NCI-H1092 treated with DMSO at 0.1 percent for 48 hours (cell line): ENCODE results near the gene SULT1B1.
"Not testable (repeated sequence)": the region's sequence is repeated elsewhere in the genome, so short reads cannot be mapped to it uniquely, and the experiment has no call there.

Experiments used
- DNase-seq: peaks from one replicate; lab custom pipeline; 2025; lab: John Stamatoyannopoulos, UW

SULT1B1 gene

DNA sequence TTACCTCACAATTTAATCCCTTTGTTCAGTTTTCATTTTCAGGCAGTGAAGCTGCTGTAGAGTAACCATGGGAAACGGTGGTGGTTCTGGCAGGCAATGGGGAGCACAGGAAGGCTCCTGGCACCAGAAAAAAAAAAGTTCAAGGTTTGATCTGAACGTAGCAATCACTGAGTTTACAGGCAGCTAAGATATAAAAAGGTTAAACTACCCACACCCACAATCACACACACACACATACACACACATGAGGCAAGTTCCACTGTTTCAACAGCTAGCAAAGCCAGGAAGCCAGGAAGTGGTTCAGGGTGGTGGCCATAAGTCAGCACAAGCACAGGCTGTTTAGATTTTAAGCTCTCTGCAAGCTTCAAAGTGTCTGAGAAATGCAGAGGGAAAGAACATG is at the start of gene SULT1B1:
TSS of gene SULT1B1 (minus strand) at position 166 of the 400 bp plus-strand sequence. CDS start 5,403 bp downstream, outside the sequence.
- DNase-seq = no peak

DNA sequence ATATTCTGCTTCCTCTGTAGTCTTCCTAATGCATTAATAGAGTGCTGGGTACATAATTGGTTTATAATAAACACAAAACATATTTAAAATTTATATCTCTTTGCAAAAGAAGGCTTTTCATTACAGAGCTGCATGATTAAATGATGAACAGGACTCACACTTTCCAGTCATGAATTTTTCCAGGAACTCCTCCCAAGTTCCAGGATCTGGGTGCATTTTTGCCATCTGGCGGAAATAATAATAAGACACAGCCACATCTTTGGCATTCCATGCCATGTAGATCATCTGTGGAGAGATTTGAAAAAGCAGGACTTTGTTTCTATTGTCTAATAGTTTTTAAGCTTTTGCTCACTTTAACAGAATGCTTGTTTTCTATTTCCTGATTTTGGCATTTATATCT is 40.2 kb upstream of the SULT1B1 start:
- DNase-seq = no peak

DNA sequence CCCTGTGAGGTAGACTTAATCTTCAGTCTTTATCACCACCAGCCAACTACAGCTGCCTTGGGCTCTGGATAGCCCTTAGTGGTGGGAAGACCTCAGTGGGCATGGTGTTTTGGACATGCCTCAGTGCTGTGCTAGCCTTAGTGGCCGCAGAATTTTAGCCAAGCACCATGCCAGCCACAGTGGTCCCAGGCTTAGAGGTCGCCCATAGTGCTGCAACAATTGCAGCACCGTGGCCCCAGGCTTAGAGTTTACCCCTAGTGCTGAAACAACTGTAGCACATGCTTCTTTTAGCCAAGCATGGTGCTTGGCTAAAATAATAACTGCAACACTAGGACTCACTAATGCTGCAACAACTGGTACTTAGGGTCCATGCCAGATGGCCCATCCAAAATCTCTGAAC is 38.9 kb upstream of the SULT1B1 start:
- no peak for DNase-seq

DNA sequence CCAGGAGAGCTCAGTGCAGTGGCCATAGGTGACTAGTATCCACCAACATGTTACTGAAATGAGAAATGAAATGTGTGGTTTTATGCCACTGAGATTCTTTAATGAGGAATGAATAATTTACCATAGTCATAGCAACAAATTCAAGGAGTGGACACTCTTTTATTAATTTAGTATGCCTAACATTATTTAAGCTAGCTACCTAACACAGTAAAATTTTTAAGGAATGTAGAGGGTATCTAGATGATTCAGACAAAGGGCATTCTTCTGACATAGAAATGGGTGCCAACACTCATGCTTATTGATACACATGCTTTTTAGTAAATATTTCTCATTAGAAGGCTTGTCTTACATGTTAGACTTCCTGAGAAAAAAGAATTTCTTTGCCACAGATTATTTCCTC is 33.3 kb upstream of the SULT1B1 start:
- no peak for DNase-seq

DNA sequence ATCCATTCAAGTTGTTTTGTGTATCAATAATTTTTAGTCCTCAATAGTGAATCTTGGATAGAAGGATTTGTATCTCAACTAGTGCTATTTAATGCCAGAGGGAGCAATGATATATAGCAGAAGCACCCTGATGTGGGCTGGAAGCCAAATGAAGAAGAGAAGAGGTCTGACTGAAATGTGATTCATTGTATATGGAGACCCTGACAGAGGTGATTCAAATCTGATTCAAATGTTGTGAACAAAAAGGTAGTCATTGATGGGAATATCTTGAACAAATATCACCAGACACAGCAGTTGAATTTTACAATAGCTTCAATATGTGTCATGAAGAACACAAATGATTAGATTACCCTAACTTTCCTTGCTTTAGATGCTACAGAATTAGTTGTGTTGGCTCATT is 27.5 kb upstream of the SULT1B1 start:
- no peak for DNase-seq

DNA sequence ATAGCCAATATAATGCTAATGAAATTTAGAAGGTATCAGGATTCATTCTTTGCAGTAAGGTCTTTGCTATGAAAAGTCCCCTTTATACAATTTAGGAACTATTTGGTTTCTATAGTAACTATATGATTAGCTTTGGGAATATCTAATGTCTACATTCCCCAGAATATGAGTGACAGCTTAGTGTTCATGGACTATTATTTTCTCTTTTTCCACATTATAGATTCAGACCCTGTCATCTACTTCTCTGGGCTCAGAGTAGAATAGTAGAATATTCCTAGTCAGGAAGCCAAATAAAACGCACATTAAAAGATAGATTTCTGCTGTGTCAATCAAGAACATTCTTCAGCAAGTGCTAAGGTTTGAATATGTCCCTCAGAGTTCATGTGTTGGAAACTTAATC is 26.1 kb upstream of the SULT1B1 start:
- no peak for DNase-seq

DNA sequence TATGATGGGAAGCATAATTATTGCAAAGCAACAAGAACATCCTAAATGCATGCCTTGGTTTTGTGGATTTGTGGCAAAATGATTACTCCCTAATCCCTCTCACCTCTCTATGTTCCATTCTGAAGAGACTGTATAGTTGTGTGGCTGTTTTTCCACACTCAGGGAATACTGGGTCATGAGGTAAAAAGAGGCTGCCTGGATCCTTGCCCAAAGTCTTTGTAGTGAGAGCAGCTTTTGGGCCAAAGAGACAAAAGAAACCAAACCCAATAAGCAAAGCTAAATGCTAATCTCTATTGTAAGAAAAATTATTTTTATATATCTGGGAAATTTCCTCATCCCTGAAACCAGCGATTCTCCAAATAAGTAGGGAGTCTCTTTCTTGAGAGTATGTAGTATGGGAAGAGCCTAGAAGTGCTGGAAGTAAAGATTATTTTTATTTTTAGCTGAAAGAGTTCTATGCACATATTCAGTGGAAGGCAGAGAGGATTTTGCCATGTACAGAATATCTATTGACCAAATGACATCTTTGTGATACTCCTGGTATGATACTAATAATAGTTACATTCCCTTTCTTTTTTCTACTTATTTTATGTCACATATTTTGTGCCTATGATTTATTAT is 24.9 kb upstream of the SULT1B1 start:
- no peak for DNase-seq

DNA sequence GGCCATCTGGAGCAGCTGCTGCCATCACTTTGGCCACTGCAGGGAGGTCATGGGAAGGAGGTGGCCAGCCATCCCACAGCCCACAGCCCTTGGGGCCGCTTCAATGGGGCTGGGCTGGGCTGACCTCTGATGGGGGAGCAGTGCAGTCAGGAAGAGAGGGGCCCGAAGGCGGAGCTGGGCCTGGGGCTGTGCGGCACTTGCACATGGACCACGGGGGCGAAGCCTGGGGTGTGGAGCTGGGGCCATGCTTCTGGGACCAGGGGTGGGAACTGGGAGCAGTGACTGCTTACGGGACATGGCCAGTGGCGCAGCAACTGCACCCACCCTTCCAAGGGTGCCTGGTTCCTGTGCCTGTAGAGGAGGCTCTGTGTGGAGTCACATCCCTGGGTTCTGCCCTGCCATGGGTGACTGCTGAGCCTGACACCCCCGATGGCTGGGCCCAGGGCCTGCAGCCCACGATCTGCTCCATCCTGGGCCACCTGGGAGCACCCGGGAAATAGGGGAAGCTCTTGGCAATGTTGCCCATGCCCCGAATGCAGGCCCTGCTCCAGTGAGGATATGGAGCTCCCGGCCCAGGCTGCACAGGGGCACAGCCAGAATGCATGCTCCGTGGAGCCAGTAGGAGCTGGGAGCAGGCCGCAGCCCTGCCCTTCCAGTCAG is 22.4 kb upstream of the SULT1B1 start:
- no peak for DNase-seq

DNA sequence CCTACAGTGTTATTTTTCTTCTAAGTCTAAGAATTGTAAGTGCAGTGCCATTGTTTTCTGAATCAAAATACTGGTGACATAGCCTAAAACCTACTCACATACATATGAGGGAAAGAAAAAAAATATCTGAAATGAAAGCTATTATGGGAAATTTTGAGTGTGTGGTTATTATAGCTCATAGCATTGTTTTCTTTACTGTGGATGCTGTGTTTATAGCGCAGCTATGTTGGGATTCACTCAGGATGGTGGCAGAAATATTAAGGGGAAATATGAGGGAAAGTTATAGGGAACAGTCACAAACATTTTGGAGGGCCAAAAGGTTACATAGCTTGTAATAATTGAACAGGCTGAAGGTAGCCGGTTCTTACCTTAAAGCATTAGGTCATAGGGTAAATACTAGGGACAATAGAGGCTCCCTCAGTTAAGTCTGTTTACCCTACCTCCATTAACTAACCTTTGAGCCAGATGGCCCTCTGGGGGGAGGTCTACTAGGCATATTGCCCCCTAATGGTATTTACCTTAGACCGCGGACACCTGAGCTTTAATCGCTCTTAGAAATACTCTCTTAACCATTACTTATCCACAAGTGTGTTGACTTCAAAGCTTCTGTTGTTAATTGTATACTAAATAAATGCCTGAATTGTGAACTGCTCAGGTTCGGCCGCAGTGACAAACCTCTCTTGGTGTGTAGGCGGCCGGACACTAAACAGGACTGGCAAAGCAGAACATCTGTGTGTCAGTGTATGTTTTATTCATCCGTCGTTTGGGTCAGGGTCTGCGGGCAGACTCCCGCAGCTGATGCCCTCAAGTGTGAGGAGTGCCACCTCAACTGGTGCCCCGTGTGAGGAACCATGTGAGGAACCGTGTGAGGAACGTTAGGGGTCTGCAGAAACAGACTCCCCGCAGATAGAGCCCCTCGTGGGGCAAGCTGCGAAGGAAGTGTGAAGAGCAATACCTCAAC is 21.3 kb upstream of the SULT1B1 start:
- peak; percentile 20 for DNase-seq

DNA sequence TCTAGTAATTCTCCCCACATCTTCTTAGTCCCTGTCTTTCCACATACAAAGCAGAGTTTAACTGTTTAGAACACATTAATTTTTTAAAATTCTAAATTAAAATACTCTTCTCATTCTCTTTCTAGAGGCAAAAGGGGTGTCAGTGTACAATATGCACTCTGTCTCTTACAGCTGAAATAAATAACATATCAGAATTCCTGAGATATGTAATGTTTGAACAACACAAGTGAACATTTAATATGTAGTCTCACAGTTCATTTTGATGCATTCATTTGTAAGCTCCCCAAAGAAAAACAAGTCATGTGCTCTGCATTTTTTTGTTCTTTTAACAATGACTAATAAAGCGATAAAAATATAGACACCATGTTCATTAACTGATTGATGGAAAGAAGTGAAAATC is 19.7 kb upstream of the SULT1B1 start:
- no peak for DNase-seq

DNA sequence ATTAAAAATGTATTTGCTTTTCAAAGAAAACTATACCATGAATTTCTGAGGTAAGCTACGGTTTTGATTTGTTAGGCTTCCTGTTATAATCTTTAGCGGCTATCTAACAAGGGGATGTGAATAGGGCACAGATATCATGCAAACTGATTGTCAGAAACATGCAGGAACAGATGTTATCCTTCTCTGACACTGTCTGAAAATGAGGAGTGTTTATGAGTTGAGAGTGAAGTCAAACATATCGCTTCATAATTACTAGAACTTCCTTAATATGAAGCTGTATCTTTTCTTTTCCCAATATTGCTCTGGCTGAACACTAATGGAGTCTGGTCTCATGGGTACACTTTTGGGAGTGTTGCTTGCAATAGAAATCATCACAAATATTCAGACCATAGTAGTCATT is 16.3 kb upstream of the SULT1B1 start:
- DNase-seq = no peak

DNA sequence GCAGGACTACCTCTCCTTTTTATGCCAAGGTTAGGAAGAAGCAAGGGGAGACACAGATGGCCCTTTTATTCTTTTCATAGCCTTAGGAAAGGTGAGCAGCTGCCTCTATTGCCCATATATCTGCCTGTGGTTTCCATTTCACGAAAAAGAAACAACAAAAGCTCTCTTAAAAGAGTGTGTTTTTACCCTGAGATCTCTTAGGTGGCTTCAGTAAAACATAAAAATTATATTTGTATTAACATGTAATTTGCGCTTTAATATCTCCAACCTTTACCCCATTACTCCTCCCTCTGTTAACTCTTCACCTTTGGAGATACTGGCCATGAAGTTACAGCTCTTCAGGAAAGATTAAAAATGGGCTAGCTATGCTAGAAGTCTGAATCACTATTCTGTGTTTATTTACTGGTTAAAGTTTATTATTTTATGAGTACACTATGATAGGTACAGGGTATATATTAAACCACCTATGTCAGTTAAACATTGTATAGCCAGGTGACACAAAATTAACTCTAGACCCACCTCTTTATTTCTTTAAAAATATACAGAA is 15.0 kb upstream of the SULT1B1 start:
- DNase-seq = no peak

DNA sequence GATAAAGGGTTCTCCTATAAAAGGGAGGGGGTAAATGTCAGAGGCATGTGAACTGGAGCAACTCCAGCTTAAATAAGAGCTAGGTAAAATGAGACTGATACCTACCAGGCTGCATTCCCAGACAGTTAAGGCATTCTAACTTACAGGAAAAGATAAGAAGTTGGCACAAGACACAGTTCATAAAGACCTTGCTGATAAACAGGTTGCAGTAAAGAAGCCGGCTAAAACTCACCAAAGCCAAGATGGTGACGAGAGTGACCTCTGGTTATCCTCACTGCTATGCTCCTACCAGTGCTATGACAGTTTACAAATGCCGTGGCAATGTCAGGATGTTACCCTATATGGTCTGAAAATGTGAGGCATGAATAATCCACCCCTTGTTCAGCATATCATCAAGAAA is 13.1 kb upstream of the SULT1B1 start:
- DNase-seq = no peak

DNA sequence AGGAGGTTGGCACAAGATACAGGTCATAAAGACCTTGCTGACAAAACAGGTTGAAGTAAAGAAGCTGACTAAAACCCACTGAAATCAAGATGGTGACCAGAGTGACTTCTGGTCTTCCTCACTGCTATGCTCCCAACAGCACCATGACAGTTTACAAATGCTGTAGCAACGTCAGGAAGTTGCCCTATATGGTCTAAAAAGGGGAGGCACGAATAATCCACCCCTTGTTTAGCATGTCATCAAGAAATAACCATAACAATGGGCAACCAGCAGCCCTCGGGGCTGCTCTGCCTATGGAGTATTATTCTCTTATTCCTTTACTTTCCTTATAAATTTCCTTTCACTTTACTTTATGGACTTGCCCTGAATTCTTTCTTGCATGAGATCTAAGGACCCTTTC is 8.1 kb upstream of the SULT1B1 start:
- DNase-seq = not testable (repeated sequence)

DNA sequence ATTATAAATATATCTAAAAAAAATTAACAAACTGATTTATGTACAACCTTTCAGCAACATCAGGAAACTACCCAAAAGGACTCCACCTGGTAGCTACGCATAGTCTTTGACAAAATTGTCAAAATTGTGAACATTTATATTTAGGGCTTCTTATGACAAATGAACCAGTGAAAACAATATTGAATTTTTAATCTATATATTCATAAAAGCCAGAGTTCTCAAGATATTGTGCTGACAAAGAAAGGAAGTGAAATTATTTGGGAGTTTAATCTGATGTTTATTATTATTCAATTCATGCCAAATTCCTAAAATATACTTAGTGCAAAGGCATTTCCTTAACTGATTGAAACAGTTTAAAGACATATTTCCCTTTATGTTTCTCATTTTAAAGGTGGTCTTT is 5.3 kb upstream of the SULT1B1 start:
- DNase-seq = no peak

DNA sequence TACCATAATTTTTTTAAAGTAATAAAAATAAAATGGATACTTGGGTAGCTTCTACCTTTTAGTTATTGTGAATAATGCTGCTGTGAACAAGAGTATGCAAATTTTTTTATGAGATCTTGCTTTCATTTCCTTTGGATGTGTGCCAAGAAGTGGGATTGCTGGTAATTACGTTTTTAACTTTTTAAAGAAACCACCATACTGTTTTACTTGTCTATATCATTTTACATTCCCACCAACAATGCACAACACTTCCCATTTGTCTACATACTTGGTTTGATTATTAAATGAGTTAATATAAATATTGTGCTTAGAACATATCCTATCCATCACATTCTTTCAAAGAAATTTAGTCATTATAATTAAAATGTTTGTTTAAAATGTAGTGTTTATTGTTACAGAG is 3.9 kb upstream of the SULT1B1 start:
- no peak for DNase-seq

DNA sequence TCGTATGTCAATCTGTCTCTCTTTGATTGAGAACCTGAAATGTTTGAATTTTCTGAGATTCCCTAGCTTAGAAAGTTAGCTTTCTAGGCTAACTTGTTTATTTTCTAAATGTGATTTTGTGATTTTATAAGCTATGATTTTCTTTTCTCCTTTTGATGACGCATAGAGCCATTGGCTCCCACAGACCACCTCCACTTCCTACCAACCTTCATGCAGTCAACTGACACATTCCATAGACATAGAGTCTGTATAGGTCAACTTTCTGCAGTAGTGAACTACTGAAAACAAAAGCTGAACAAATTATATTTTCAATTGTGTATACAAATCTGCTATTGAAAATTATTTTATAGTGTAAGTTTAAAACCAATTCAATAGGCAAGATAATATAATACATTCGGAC is 2.8 kb upstream of the SULT1B1 start:
- no peak for DNase-seq

DNA sequence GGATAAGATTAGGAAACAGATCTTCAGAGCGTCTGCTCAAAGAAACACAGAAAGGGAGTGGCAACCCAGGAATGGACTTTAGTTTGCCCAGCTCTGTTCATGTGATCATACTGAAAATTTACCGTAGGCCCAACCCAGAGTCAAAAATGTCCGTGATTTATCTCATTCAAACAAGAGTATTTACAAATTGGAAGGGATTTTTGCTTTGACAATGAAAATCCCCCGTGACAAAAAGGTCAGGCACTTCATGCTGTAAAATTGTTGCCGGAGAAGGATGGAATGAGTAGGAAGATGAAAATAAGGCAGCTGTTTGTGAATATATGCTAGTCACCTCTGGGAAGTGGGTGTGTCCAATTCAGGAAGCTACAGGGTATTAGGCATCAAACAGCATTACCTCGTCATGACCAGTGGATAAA is 1.2 kb downstream of the SULT1B1 start:
- DNase-seq = no peak

DNA sequence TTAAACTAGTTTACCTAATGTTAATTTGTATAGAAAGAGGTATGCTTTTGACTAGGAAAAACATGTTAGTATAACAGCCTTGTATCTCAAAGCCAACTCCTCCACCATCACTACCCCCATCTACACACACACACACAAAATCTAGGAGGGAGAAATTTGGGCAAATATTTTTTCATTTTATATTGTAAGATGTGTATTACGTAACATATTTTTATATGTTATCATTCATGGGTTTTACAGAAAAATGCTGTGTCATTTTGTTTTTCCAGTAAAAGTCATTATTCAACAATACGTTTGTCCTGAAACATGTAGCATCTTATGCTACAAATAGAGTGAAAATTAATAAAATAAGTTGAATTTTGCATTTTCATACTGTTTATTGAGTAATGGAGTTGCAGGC is 3.0 kb downstream of the SULT1B1 start:
- DNase-seq = no peak

DNA sequence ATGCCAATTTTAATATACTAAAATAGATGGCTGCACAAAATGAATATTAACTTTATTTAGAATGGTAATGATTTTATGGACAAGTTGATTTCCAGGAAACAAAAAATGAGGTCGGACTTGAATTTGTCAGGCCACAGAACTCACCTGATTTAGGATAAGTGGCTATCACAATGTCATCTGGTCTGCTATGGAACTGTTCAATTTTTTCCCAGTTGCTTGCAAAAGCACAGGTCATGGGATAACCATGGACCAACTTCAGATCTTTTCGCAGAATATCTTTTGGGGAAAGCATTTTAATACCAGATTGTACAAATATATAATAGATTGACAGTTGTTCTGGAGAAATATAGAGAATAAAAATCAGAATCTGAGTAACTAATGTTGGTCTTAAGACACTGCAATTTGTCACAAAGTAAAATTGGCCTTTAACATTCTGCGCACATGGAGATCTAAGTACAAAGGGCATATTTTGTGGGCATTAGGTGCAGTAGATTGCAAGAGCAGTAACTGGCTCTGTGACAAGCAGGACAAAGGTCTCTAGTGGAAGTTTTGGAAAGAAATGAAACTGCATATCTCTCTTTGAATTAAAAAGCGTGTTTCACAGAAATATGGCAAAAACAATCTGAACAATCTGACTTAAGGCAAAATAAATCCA is 5.4 kb downstream of the SULT1B1 start:
- DNase-seq = no peak

DNA sequence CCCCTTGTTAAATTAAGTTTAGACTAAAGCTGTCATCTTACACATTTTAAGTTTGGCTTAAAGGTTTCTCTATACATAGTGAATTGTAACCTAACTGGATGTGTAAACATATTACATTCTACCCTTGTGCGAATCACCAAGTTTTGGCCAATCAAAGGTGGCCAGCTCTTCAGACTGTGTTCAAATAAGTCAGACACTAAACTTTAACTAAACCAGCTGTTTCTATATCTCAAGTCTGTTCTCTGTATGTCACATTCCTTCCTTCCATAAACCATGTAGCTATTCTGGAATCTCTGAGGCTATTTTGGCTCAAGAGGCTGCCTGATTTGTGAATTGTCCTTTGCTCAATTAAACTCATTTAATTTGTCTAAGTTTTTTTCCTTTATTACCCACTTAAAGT is 6.7 kb downstream of the SULT1B1 start:
- DNase-seq = no peak

DNA sequence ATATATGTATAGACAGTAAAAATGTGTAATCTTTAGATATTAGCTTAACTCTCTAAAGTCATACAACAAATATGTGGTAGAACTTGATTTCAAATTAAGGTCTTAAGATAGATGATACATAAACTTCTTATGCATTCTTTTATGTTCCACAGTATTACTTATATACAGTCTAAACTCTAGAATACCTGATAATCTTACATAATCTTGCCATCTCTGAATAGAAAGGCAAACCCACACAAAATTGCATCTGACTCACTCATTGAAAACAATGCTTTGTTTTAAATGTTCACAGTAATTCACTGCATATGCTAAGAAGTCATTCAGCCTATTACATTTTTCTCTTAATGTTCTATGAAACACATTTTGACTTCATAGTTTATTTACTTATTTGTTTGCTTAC is 10.1 kb downstream of the SULT1B1 start:
- no peak for DNase-seq
